Stimulated activated CD4-positive, alpha-beta T cell treated with anti-CD3 and anti-CD28 coated beads, Interleukin-12 subunit alpha, Interleukin-12 subunit beta, amount 100 ng/mL, for 48 hours (primary cell): ENCODE results near the gene AIF1.
A peak's percentile ranks its signal among the peaks of the same experiment; 100 is the strongest.

Source experiments
- DNase-seq, 3 donors: peaks; one replicate each; pipeline ENCODE4 v3.0.0-alpha.2; 2020; ENCODE audit warnings: low read depth in 2 of 3, low spot score in 1 of 3

AIF1 gene

GRCh38 chr6:31620586-31621319 lies 5.7 kb downstream of the AIF1 start, which contains the start of gene PRRC2A:
Gene PRRC2A (plus strand): TSS chr6:31620715. CDS start chr6:31622790, 2,075 bp downstream.
- DNase-seq: peak in 2 of 3 donors; percentile 94 to 99

GRCh38 chr6:31621320-31621939 lies 6.4 kb downstream of the AIF1 start:
- DNase-seq: no peak

- DNase-seq: no peak
Measured at GRCh38 chr6:31621991-31622390, 7.0 kb downstream of the AIF1 start.

GRCh38 chr6:31622684-31623091 lies 7.7 kb downstream of the AIF1 start:
- DNase-seq: no peak

- DNase-seq: no peak
Measured at GRCh38 chr6:31624070-31624469, 9.0 kb downstream of the AIF1 start.

- DNase-seq: no peak
Measured at GRCh38 chr6:31626952-31627351, 11.9 kb downstream of the AIF1 start.

GRCh38 chr6:31627690-31628287 lies 12.8 kb downstream of the AIF1 start:
- DNase-seq: no peak

GRCh38 chr6:31629014-31629413 lies 14.0 kb downstream of the AIF1 start:
- DNase-seq: no peak

- DNase-seq: no peak
Measured at GRCh38 chr6:31630177-31630934, 15.3 kb downstream of the AIF1 start.

- no peak for DNase-seq
Measured at GRCh38 chr6:31631209-31631608, 16.2 kb downstream of the AIF1 start.

GRCh38 chr6:31631681-31632278 lies 16.7 kb downstream of the AIF1 start:
- DNase-seq: no peak

GRCh38 chr6:31632279-31632946 lies 17.4 kb downstream of the AIF1 start:
- DNase-seq: no peak

GRCh38 chr6:31633447-31633846 lies 18.4 kb downstream of the AIF1 start:
- DNase-seq: no peak

- DNase-seq: no peak
Measured at GRCh38 chr6:31634131-31634530, 19.1 kb downstream of the AIF1 start.

- DNase-seq: no peak
Measured at GRCh38 chr6:31634969-31635575, 20.0 kb downstream of the AIF1 start.

GRCh38 chr6:31636698-31637596 lies 21.9 kb downstream of the AIF1 start:
- DNase-seq: no peak

GRCh38 chr6:31639043-31639442 lies 24.0 kb downstream of the AIF1 start:
- DNase-seq: no peak

GRCh38 chr6:31639449-31639861 lies 24.4 kb downstream of the AIF1 start:
- DNase-seq: peak in 1 of 3 donors; percentile 16

GRCh38 chr6:31640612-31641011 lies 25.6 kb downstream of the AIF1 start:
- DNase-seq: no peak
